ENCODE results near the gene VSTM2L.

- TF ChIP-seq POLR2AphosphoS5 (IDR thresholded peaks at IDR 0.05; ENCODE audit: borderline replicate concordance, low read depth, low read length) (no peak), EZH2 (IDR thresholded peaks at IDR 0.05) (no peak), FOXP2 (optimal IDR thresholded peaks at IDR 0.05; ENCODE audit: control extremely low read depth, extremely low read length, insufficient read depth) (no peak)
These were observed 2.0 kb downstream of the VSTM2L start for GRCh38 chr20:37904845-37905373.

Measured in SK-N-MC (cell line).